Adrenal gland (tissue), 12 donors: ENCODE data around the gene TMEM245. TPM values are rescaled to one million over a fixed set of nuclear protein-coding genes. Genes with fewer than 3 reads are reported as not detected.

ENCODE experiments used
- DNase-seq, 7 donors: peaks; one replicate each; pipeline ENCODE4 v3.0.0-alpha.2; 2019 to 2020
- H3K27ac ChIP-seq, 5 donors: fragments of 200-600 bp; sonication (generic) in 4 of 5; 1 replicate in 3 of 5; 2 replicates in 2 of 5; pipeline versions ENCODE4 v1.5.1 to v1.8.0; 2016 to 2020; ENCODE audit warnings: mild to moderate bottlenecking in 1 of 5
- H3K27me3 ChIP-seq: fragments of 200-600 bp; 2 replicates; pipeline ENCODE4 v1.8.0; 2021
- H3K36me3 ChIP-seq, 2 donors: fragments of 200-600 bp; replicated peaks in 1 of 2; 1 replicate in 1 of 2; 2 replicates in 1 of 2; pipeline versions ENCODE4 v1.5.1 to v1.8.0; 2018 to 2022
- H3K4me1 ChIP-seq, 2 donors: fragments of 200-600 bp; replicated peaks in 1 of 2; 1 replicate in 1 of 2; 2 replicates in 1 of 2; pipeline versions ENCODE4 v1.5.1 to v1.8.0; 2018 to 2021
- H3K4me3 ChIP-seq, 4 donors: fragments of 200-600 bp; sonication (generic) in 3 of 4; one replicate each; pipeline ENCODE4 v1.5.1; 2016 to 2018
- H3K9me3 ChIP-seq, 3 donors: fragments of 200-600 bp; sonication (generic) in 1 of 3; replicated peaks in 1 of 3; 1 replicate in 2 of 3; 2 replicates in 1 of 3; pipeline versions ENCODE4 v1.5.1 to v1.8.0; 2016 to 2021
- POLR2A ChIP-seq, 2 donors: fragments of 450-650 bp; IDR thresholded peaks; one replicate each; pipeline ENCODE4 v1.6.1; 2017; ENCODE audit warnings: antibody characterized with exemption in 2 of 2, mild to moderate bottlenecking in 2 of 2, moderate library complexity in 1 of 2
- WGBS, 4 donors: extraction: QIAGEN DNeasy Blood & Tissue Kit in 2 of 4; methylation state at CpG; one replicate each; pipeline versions ENCODE4 v1.1.5 to v1.1.7; 2013 to 2017; 5-methylcytosine and 5-hydroxymethylcytosine counted together
- intact Hi-C, 2 donors: fragments of 100-400 bp; cut with DNase I; formaldehyde crosslinking; loops; one replicate each; pipeline versions ENCODE4 v1.14.1 to v1.15.0; 2022 to 2023
- polyA plus RNA-seq, 3 donors: library from polyadenylated mRNA; stranded (reverse); fragments of 200-250 nt in 2 of 3; fragments of 350-450 nt in 1 of 3; fragmentation: Illumina TruSeq in 1 of 3; extraction: RNeasy Lipid Tissue Mini Kit (QIAGEN cat#74804) in 1 of 3; gene quantifications; one replicate each; pipeline ENCODE4 v1.2.3, GENCODE V29; 2013 to 2014
- total RNA-seq, 9 donors: library from RNA; depleted of rRNA in 4 of 9; stranded (reverse); fragments of >200 nt in 4 of 9; fragments of 120-200 nt in 1 of 9; fragmentation: NEBNext Ultra II Directional in 1 of 9; extraction: Animal tissue kit (Norgen Biotek cat#: 25700) in 1 of 9; gene quantifications; one replicate each; pipeline versions ENCODE4 v1.1.0 to v1.2.4, GENCODE V29; 2013 to 2023
- TF ChIP-seq, protein P1 (sequence below), 6 experiments: fragments of 450-650 bp in 4 of 6; fragments of 200-600 bp in 2 of 6; sonication (generic) in 1 of 6; IDR thresholded peaks; 1 replicate in 5 of 6; 2 replicates in 1 of 6; pipeline versions ENCODE4 v1.5.1 to v1.8.0; 2016 to 2021; ENCODE audit warnings: antibody characterized with exemption in 6 of 6, mild to moderate bottlenecking in 2 of 6, moderate library complexity in 1 of 6
- donor health status: healthy with polysubstance abuse.
- donor health status: Bipolar disorder and iron deficiency.
- donor health status: DM: yes; HTN: yes; CAD: no.
- donor health status: DM: no; HTN: no; CAD: no.
- donor health status: DM: no; HTN: no; CAD: no.
- donor health status: DM: yes; HTN: yes; CAD: no.

Gene TMEM245
- total and polyA plus RNA-seq, 12 donors, result 23.6 to 363 (median 143) TPM

- TF ChIP-seq, protein P1, sequence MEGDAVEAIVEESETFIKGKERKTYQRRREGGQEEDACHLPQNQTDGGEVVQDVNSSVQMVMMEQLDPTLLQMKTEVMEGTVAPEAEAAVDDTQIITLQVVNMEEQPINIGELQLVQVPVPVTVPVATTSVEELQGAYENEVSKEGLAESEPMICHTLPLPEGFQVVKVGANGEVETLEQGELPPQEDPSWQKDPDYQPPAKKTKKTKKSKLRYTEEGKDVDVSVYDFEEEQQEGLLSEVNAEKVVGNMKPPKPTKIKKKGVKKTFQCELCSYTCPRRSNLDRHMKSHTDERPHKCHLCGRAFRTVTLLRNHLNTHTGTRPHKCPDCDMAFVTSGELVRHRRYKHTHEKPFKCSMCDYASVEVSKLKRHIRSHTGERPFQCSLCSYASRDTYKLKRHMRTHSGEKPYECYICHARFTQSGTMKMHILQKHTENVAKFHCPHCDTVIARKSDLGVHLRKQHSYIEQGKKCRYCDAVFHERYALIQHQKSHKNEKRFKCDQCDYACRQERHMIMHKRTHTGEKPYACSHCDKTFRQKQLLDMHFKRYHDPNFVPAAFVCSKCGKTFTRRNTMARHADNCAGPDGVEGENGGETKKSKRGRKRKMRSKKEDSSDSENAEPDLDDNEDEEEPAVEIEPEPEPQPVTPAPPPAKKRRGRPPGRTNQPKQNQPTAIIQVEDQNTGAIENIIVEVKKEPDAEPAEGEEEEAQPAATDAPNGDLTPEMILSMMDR (IDR thresholded peaks at IDR 0.05), result no peak
- peak in 1 of 2 donors; percentile 38 for TF ChIP-seq POLR2A (IDR thresholded peaks at IDR 0.05)
- Histone ChIP-seq H3K9me3 (no peaks in the 10 kb centered on the region), H3K4me3 (peak overlapping the region in 1 of 4 donors; percentile 36), H3K4me1 (peaks cover 64 to 91% of the 10 kb centered on the region in 2 donors), H3K27ac (peak overlapping the region in 4 of 5 donors; percentile 38 to 90 (median 76)), H3K27me3 (no peaks in the 10 kb centered on the region), H3K36me3 (no peaks in the 10 kb centered on the region)
- DNase-seq, result peak in 1 of 7 donors; percentile 30
- WGBS, 4 donors, result 73 to 77% (median 74%) methylated on average over 12 of the region's 12 CpGs
- intact Hi-C loops, result no loop called here
Measured at GRCh38 chr9:109113892-109114609, 5.7 kb downstream of the TMEM245 start.

- Histone ChIP-seq H3K36me3 (no peaks in the 10 kb centered on the region), H3K4me1 (peaks cover 72 to 99% of the 10 kb centered on the region in 2 donors), H3K27me3 (no peaks in the 10 kb centered on the region), H3K4me3 (no peak overlapping the region), H3K9me3 (no peaks in the 10 kb centered on the region), H3K27ac (peak overlapping the region in 3 of 5 donors; percentile 30 to 90 (median 74))
- no peak for DNase-seq
- 41 to 50% (median 47%) methylated on average over 3 of the region's 3 CpGs for WGBS, 4 donors
- TF ChIP-seq POLR2A (IDR thresholded peaks at IDR 0.05), result no peak
- TF ChIP-seq, protein P1 (IDR thresholded peaks at IDR 0.05), result no peak
- intact Hi-C loops, result no loop called here
Measured at GRCh38 chr9:109113254-109113653, 6.5 kb downstream of the TMEM245 start.

DNA sequence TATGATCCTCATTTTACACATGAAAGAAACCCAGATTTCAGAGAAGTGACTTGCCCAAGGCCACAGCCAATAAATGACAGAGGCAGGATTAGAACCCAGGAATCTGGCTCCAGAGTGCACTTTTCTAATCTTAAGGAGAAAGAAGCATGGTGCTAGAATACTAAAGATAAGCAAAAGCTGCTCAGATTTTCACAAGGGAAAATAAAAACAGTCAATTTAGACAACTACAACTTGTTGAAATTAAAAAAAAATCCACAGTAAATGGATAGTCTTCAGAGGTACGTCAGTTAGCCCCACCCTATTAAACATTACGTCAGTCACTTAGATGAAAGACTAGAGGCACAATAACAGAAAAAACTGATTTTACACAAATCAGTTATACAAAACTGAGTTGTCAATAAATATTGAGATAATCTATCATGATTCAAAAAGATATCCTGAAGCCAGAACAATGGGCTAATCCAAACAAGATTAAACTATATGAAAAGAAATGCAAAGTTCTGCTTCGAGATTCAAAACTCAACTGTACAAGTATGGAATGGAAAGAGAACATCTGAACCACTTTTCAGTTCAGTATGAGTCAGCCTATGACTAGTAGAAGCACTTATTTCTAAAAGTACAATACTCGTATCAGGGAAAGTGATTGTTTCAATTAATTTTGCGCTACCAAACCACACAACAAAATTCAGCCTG lies 9.3 kb downstream of the TMEM245 start:
- no peak for DNase-seq
- intact Hi-C loops, result no loop called here
- TF ChIP-seq, protein P1 (IDR thresholded peaks at IDR 0.05), result no peak
- peak in 1 of 2 donors; percentile 19 for TF ChIP-seq POLR2A (IDR thresholded peaks at IDR 0.05)
- 20 to 32% (median 28%) methylated on average over 5 of the region's 5 CpGs for WGBS, 4 donors
- peak overlapping the region in 1 of 4 donors; percentile 1 for H3K4me3 ChIP-seq
- H3K27me3 ChIP-seq, result no peaks in the 10 kb centered on the region
- peaks cover 65 to 100% of the 10 kb centered on the region in 2 donors for H3K4me1 ChIP-seq
- peaks cover 0 to 3% of the 10 kb centered on the region in 2 donors for H3K36me3 ChIP-seq
- H3K9me3 ChIP-seq, result no peaks in the 10 kb centered on the region
- H3K27ac ChIP-seq, result peak overlapping the region; percentile 50 to 76 (median 64)

- H3K9me3 ChIP-seq, result no peaks in the 10 kb centered on the region
- DNase-seq, result no peak
- peaks cover 0 to 7% of the 10 kb centered on the region in 2 donors for H3K36me3 ChIP-seq
- TF ChIP-seq, protein P1 (IDR thresholded peaks at IDR 0.05), result no peak
- no peak for TF ChIP-seq POLR2A (IDR thresholded peaks at IDR 0.05)
- H3K4me3 ChIP-seq, result peak overlapping the region in 1 of 4 donors; percentile 1
- intact Hi-C loops, result no loop called here
- no peaks in the 10 kb centered on the region for H3K27me3 ChIP-seq
- peak overlapping the region; percentile 50 to 76 (median 64) for H3K27ac ChIP-seq
- peaks cover 64 to 95% of the 10 kb centered on the region in 2 donors for H3K4me1 ChIP-seq
Measured at GRCh38 chr9:109109967-109110328, 9.8 kb downstream of the TMEM245 start.
